Upper lobe of left lung (tissue), 6 donors: ENCODE results near the gene POU2AF3. TPM values are rescaled to one million over a fixed set of nuclear protein-coding genes. Genes with fewer than 3 reads are reported as not detected.
"Not testable (repeated sequence)": the region's sequence is repeated elsewhere in the genome, so short reads cannot be mapped to it uniquely, and the experiment has no call there.

Source experiments
- ATAC-seq, 2 donors: fragments of 200-7000 bp; cut with Tn5 transposase; one replicate each; pipeline ENCODE4 v1.9.1; 2022; ENCODE audit warnings: mild to moderate bottlenecking in 2 of 2, moderate library complexity in 2 of 2; ENCODE audit not compliant: low FRiP score in 2 of 2
- DNase-seq, 2 donors: peaks; one replicate each; pipeline ENCODE4 v3.0.0-alpha.2; 2019 to 2020
- H3K27ac ChIP-seq, 4 donors: fragments of 200-600 bp; sonication (generic); one replicate each; pipeline ENCODE4 v1.5.1; 2016 to 2019
- H3K27me3 ChIP-seq, 4 donors: fragments of 200-600 bp; sonication (generic); one replicate each; pipeline ENCODE4 v1.5.1; 2017 to 2019
- H3K36me3 ChIP-seq, 4 donors: fragments of 200-600 bp; sonication (generic); one replicate each; pipeline ENCODE4 v1.5.1; 2016 to 2019
- H3K4me1 ChIP-seq, 4 donors: fragments of 200-600 bp; sonication (generic); one replicate each; pipeline ENCODE4 v1.5.1; 2018 to 2019
- H3K4me3 ChIP-seq, 4 donors: fragments of 200-600 bp; sonication (generic); one replicate each; pipeline ENCODE4 v1.5.1; 2017 to 2019; ENCODE audit warnings: mild to moderate bottlenecking in 2 of 4, moderate library complexity in 1 of 4
- H3K9me3 ChIP-seq, 4 donors: fragments of 200-600 bp; sonication (generic); one replicate each; pipeline ENCODE4 v1.5.1; 2018 to 2019
- EP300 ChIP-seq, 4 donors: sonication (generic); formaldehyde crosslinking; IDR thresholded peaks; one replicate each; pipeline ENCODE4 v1.5.1; 2017; ENCODE audit warnings: antibody characterized with exemption in 4 of 4, control low read depth in 2 of 4
- POLR2A ChIP-seq, 4 donors: fragments of 450-650 bp; IDR thresholded peaks; one replicate each; pipeline ENCODE4 v1.5.1; 2016 to 2017; ENCODE audit warnings: antibody characterized with exemption in 4 of 4, mild to moderate bottlenecking in 2 of 4
- POLR2AphosphoS5 ChIP-seq, 2 donors: sonication (generic); formaldehyde crosslinking; IDR thresholded peaks; one replicate each; pipeline ENCODE4 v1.5.1; 2017; ENCODE audit warnings: antibody characterized with exemption in 2 of 2
- WGBS, 2 donors: methylation state at CpG; one replicate each; pipeline ENCODE4 v1.1.5; 2017 to 2018; 5-methylcytosine and 5-hydroxymethylcytosine counted together
- total RNA-seq, 6 donors: library from RNA; depleted of rRNA in 4 of 6; stranded (reverse); fragments of >200 nt in 4 of 6; gene quantifications; one replicate each; pipeline versions ENCODE4 v1.1.0 to v1.2.1, GENCODE V29; 2016 to 2021
- TF ChIP-seq, protein P1 (sequence below), 6 experiments: fragments of 450-650 bp in 4 of 6; fragments of 200-600 bp in 2 of 6; sonication (generic) in 2 of 6; IDR thresholded peaks; one replicate each; pipeline ENCODE4 v1.5.1; 2016 to 2019; ENCODE audit warnings: antibody characterized with exemption in 6 of 6
- donor health status: DM: no; HTN: no; CAD: no; lungs with moderate emphysema.
- donor health status: DM: no; HTN: yes; CAD: no; lungs with severe emphysema.

The POU2AF3 gene
- total RNA-seq, 6 donors from 2014 or later = 1.7 to 12.6 (median 3.6) TPM

DNA sequence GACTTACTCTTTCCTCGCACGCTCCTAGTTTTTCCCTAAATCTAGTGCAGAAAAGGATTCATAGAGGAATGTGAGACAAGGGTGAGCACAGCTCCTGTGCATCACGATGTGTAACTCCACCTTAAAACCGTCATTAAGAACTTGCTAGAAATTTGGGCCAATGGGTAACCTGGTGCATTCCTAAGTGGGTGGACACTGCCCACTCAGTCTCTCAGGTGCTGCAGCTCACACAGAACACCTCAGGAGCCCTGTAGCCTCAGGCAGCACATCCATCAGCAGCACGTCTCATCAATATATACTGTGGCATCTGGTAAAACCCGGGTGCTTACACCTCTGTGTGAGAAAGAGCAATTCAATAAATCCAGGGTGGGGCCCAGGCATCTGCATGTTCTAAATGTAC is 12.4 kb downstream of the POU2AF3 start:
- Histone ChIP-seq H3K36me3 (no peaks in the 10 kb centered on the region), H3K27ac (no peak overlapping the region), H3K4me1 (no peaks in the 10 kb centered on the region), H3K9me3 (no peaks in the 10 kb centered on the region), H3K27me3 (no peaks in the 10 kb centered on the region), H3K4me3 (no peak overlapping the region)
- ATAC-seq (no peak), DNase-seq (no peak)
- WGBS, 2 donors = 84 to 90% methylated on average over 5 to 6 of the region's 6 CpGs
- TF ChIP-seq POLR2AphosphoS5 (IDR thresholded peaks at IDR 0.05) = no peak
- TF ChIP-seq, protein P1, sequence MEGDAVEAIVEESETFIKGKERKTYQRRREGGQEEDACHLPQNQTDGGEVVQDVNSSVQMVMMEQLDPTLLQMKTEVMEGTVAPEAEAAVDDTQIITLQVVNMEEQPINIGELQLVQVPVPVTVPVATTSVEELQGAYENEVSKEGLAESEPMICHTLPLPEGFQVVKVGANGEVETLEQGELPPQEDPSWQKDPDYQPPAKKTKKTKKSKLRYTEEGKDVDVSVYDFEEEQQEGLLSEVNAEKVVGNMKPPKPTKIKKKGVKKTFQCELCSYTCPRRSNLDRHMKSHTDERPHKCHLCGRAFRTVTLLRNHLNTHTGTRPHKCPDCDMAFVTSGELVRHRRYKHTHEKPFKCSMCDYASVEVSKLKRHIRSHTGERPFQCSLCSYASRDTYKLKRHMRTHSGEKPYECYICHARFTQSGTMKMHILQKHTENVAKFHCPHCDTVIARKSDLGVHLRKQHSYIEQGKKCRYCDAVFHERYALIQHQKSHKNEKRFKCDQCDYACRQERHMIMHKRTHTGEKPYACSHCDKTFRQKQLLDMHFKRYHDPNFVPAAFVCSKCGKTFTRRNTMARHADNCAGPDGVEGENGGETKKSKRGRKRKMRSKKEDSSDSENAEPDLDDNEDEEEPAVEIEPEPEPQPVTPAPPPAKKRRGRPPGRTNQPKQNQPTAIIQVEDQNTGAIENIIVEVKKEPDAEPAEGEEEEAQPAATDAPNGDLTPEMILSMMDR (IDR thresholded peaks at IDR 0.05) = no peak
- TF ChIP-seq POLR2A (IDR thresholded peaks at IDR 0.05) = no peak
- TF ChIP-seq EP300 (IDR thresholded peaks at IDR 0.05) = no peak

GRCh38 chr11:111312076-111312475 is 13.7 kb downstream of the POU2AF3 start:
- no peak for ATAC-seq
- no peaks in the 10 kb centered on the region for H3K27me3 ChIP-seq
- 55 to 58% methylated on average over 1 of the region's 1 CpG for WGBS, 2 donors
- TF ChIP-seq POLR2AphosphoS5 (IDR thresholded peaks at IDR 0.05) = no peak
- TF ChIP-seq POLR2A (IDR thresholded peaks at IDR 0.05) = no peak
- TF ChIP-seq, protein P1 (IDR thresholded peaks at IDR 0.05) = no peak
- no peak for TF ChIP-seq EP300 (IDR thresholded peaks at IDR 0.05)
- no peak overlapping the region for H3K4me3 ChIP-seq
- H3K27ac ChIP-seq = no peak overlapping the region
- DNase-seq = no peak
- no peaks in the 10 kb centered on the region for H3K9me3 ChIP-seq
- no peaks in the 10 kb centered on the region for H3K4me1 ChIP-seq
- H3K36me3 ChIP-seq = no peaks in the 10 kb centered on the region

- H3K36me3 ChIP-seq = no peaks in the 10 kb centered on the region
- no peak for TF ChIP-seq EP300 (IDR thresholded peaks at IDR 0.05)
- 85 to 87% methylated on average over 6 of the region's 6 CpGs for WGBS, 2 donors
- H3K4me3 ChIP-seq = no peak overlapping the region
- no peak for ATAC-seq
- no peak for DNase-seq
- peaks cover 0 to 9% (median 0%) of the 10 kb centered on the region in 4 donors for H3K4me1 ChIP-seq
- no peaks in the 10 kb centered on the region for H3K9me3 ChIP-seq
- no peaks in the 10 kb centered on the region for H3K27me3 ChIP-seq
- H3K27ac ChIP-seq = no peak overlapping the region
Observed at GRCh38 chr11:111319296-111319695, 20.9 kb downstream of the POU2AF3 start.

DNA sequence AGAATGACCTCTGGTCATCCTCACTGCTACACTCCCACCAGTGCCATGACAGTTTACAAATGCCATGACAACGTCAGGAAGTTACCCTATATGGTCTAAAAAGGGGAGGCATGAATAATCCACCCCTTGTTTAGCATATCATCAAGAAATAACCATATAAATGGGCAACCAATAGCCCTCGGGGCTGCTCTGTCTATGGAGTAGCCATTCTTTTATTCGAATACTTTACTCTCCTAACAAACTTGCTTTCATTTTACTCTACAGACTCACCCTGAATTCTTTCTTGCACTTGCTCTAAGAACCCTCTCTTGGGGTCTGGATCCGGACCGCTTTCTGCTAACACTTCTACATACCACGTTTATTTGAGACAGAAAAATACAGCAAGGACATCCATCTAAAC is 21.9 kb downstream of the POU2AF3 start:
- not testable (repeated sequence) for H3K27ac ChIP-seq, H3K27me3 ChIP-seq, DNase-seq, ATAC-seq, H3K9me3 ChIP-seq, H3K36me3 ChIP-seq, H3K4me3 ChIP-seq
- WGBS, 2 donors = 72 to 79% methylated on average over 6 of the region's 6 CpGs
- peaks cover 0 to 13% (median 0%) of the 10 kb centered on the region in 4 donors for H3K4me1 ChIP-seq

GRCh38 chr11:111320728-111321568 is 22.6 kb downstream of the POU2AF3 start:
- H3K9me3 ChIP-seq = no peaks in the 10 kb centered on the region
- DNase-seq (no peak), ATAC-seq (peak in 1 of 2 donors; percentile 42)
- 75 to 83% methylated on average over 5 of the region's 5 CpGs for WGBS, 2 donors
- no peaks in the 10 kb centered on the region for H3K36me3 ChIP-seq
- H3K4me1 ChIP-seq = peaks cover 0 to 13% (median 0%) of the 10 kb centered on the region in 4 donors
- TF ChIP-seq, protein P1 (IDR thresholded peaks at IDR 0.05) = no peak
- no peak for TF ChIP-seq POLR2AphosphoS5 (IDR thresholded peaks at IDR 0.05)
- no peak for TF ChIP-seq POLR2A (IDR thresholded peaks at IDR 0.05)
- TF ChIP-seq EP300 (IDR thresholded peaks at IDR 0.05) = no peak
- no peak overlapping the region for H3K4me3 ChIP-seq
- no peak overlapping the region for H3K27ac ChIP-seq
- H3K27me3 ChIP-seq = no peaks in the 10 kb centered on the region

GRCh38 chr11:111322534-111322933 is 24.2 kb downstream of the POU2AF3 start:
- no peaks in the 10 kb centered on the region for H3K27me3 ChIP-seq
- no peaks in the 10 kb centered on the region for H3K36me3 ChIP-seq
- H3K27ac ChIP-seq = no peak overlapping the region
- no peak for DNase-seq
- no peak overlapping the region for H3K4me3 ChIP-seq
- TF ChIP-seq POLR2AphosphoS5 (IDR thresholded peaks at IDR 0.05) (no peak), POLR2A (IDR thresholded peaks at IDR 0.05) (no peak), EP300 (IDR thresholded peaks at IDR 0.05) (peak in 1 of 4 donors; percentile 9)
- TF ChIP-seq, protein P1 (IDR thresholded peaks at IDR 0.05) = no peak
- H3K4me1 ChIP-seq = peaks cover 0 to 19% (median 1%) of the 10 kb centered on the region in 4 donors
- 64 to 70% methylated on average over 2 of the region's 2 CpGs for WGBS, 2 donors
- ATAC-seq = no peak
- no peaks in the 10 kb centered on the region for H3K9me3 ChIP-seq
